Gastrocnemius medialis (tissue), 4 donors: Measurements from ENCODE around the gene CABCOCO1.

Source experiments
- POLR2A ChIP-seq, 2 donors: fragments of 450-650 bp; IDR thresholded peaks; one replicate each; pipeline ENCODE4 v1.6.1; 2017; ENCODE audit warnings: antibody characterized with exemption in 2 of 2, mild to moderate bottlenecking in 2 of 2, moderate library complexity in 2 of 2
- TF ChIP-seq, protein P1 (sequence below), 5 experiments: fragments of 450-650 bp in 3 of 5; fragments of 200-600 bp in 2 of 5; sonication (generic) in 2 of 5; IDR thresholded peaks in 4 of 5; conservative IDR thresholded peaks in 1 of 5; 1 replicate in 4 of 5; 2 replicates in 1 of 5; pipeline ENCODE4 v1.5.1; 2016 to 2019; ENCODE audit warnings: antibody characterized with exemption in 5 of 5, mild to moderate bottlenecking in 3 of 5, moderate library complexity in 3 of 5

DNA sequence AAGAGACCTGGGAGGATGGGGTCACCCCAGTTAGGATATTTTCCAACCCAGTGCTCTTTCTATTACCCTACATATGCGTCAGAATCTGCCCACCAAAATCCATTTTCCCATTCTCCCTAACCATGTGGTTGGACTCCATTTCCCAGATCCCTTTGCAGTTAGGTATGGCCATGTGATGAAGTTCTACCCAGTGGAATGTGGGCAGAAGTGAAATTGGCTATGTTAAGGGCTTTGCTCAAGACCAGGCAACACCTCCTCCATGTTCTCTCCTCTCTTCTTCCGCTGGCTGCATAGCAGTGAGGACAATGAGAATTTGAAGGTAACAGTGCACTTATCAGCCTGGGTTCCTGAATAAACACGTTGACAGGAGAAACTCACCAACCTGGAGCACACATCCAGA is 111.3 kb downstream of the CABCOCO1 start:
- TF ChIP-seq, protein P1, sequence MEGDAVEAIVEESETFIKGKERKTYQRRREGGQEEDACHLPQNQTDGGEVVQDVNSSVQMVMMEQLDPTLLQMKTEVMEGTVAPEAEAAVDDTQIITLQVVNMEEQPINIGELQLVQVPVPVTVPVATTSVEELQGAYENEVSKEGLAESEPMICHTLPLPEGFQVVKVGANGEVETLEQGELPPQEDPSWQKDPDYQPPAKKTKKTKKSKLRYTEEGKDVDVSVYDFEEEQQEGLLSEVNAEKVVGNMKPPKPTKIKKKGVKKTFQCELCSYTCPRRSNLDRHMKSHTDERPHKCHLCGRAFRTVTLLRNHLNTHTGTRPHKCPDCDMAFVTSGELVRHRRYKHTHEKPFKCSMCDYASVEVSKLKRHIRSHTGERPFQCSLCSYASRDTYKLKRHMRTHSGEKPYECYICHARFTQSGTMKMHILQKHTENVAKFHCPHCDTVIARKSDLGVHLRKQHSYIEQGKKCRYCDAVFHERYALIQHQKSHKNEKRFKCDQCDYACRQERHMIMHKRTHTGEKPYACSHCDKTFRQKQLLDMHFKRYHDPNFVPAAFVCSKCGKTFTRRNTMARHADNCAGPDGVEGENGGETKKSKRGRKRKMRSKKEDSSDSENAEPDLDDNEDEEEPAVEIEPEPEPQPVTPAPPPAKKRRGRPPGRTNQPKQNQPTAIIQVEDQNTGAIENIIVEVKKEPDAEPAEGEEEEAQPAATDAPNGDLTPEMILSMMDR (IDR thresholded peaks at IDR 0.05 in 4 of 5, conservative IDR thresholded peaks at IDR 0.05 in 1 of 5): no peak
- no peak for TF ChIP-seq POLR2A (IDR thresholded peaks at IDR 0.05)
